Panc1 (cell line): ENCODE measurements around the gene ZNF516. TPM values are rescaled to one million over a fixed set of nuclear protein-coding genes. Genes with fewer than 3 reads are reported as not detected.
A peak's percentile ranks its signal among the peaks of the same experiment; 100 is the strongest.

Source experiments
- ATAC-seq: fragments of 200-7000 bp; cut with Tn5 transposase; 2 replicates; pipeline ENCODE4 v1.9.1; 2020; ENCODE audit warnings: mild to moderate bottlenecking, moderate library complexity
- BruUV-seq: library from RNA; stranded (reverse); fragments of 400-500 nt; replicated peaks from 2 replicates; lab custom pipeline; 2021; lab: Mats Ljungman, UMichigan
- CTCF ChIA-PET: fragments of 300-600 bp; sonication (Branson Sonifier 250); formaldehyde crosslinking; loops from one replicate; lab custom pipeline; 2022; ENCODE audit warnings: antibody characterized with exemption; lab: Charles Lee
- POLR2A ChIA-PET: fragments of 300-600 bp; sonication (Branson Sonifier 250); formaldehyde crosslinking; loops from one replicate; lab custom pipeline; 2022; ENCODE audit warnings: antibody characterized with exemption; lab: Charles Lee
- DNase-seq: peaks from one replicate; pipeline ENCODE4 v3.0.0-alpha.2; 2010; ENCODE audit warnings: low read depth, low spot score
- H3K27ac ChIP-seq: 2 replicates; pipeline ENCODE4 v1.5.1; 2011; ENCODE audit warnings: mild to moderate bottlenecking, low read length, inconsistent platforms
- H3K27me3 ChIP-seq: fragments of 200-500 bp; sonication (Bioruptor generic); 2 replicates; pipeline ENCODE4 v1.6.0; 2014; ENCODE audit warnings: low read length, inconsistent platforms; ENCODE audit not compliant: control insufficient read depth, insufficient read depth
- H3K36me3 ChIP-seq: fragments of 200-500 bp; sonication (Bioruptor generic); 2 replicates; pipeline ENCODE4 v1.5.1; 2014; ENCODE audit warnings: inconsistent platforms, mild to moderate bottlenecking, low read length, moderate library complexity; ENCODE audit not compliant: control insufficient read depth, insufficient read depth
- H3K4me1 ChIP-seq: 2 replicates; pipeline ENCODE4 v1.5.1; 2011; ENCODE audit warnings: inconsistent platforms, mild to moderate bottlenecking, low read length, moderate library complexity; ENCODE audit not compliant: control insufficient read depth, insufficient read depth
- H3K4me3 ChIP-seq, 2 experiments: 2 replicates each; pipeline ENCODE4 v1.5.1; 2011 to 2012; ENCODE audit warnings: low read depth in 2 of 2, low read length in 2 of 2, mild to moderate bottlenecking in 2 of 2, inconsistent platforms in 1 of 2, moderate library complexity in 1 of 2
- H3K9me3 ChIP-seq: fragments of 200-500 bp; sonication (Bioruptor generic); 2 replicates; pipeline ENCODE4 v1.5.1; 2014; ENCODE audit warnings: low read depth, mild to moderate bottlenecking, inconsistent platforms, low read length, moderate library complexity; ENCODE audit not compliant: control insufficient read depth, insufficient read depth
- POLR2AphosphoS5 ChIP-seq: IDR thresholded peaks from 2 replicates; pipeline ENCODE4 v1.6.1; 2012; ENCODE audit warnings: mild to moderate bottlenecking, low read depth, low read length, moderate library complexity
- SIN3A ChIP-seq: IDR thresholded peaks from 2 replicates; pipeline ENCODE4 v1.6.1; 2012; ENCODE audit warnings: low read depth, mild to moderate bottlenecking, low read length, moderate library complexity, borderline replicate concordance; ENCODE audit not compliant: insufficient read depth
- TCF7L2 ChIP-seq: IDR thresholded peaks from 2 replicates; pipeline ENCODE4 v1.6.1; 2011; ENCODE audit warnings: mild to moderate bottlenecking, low read depth, low read length, inconsistent platforms
- in situ Hi-C: cut with HindIII; loops from 2 replicates; pipeline ENCODE4 v1.10.0; 2016; ENCODE audit warnings: low sequenced_read_pairs, low pct_unique_long_range_greater_than_20kb
- intact Hi-C: fragments of 100-400 bp; cut with micrococcal nuclease; formaldehyde crosslinking; loops from one replicate; pipeline ENCODE4 v1.10.0; 2022; ENCODE audit not compliant: unreplicated experiment
- total RNA-seq: library from RNA; stranded (reverse); gene quantifications from one replicate; pipeline ENCODE4 v1.2.1, GENCODE V29; 2021; ENCODE audit not compliant: unreplicated experiment
- TF ChIP-seq, protein P1 (sequence below): fragments of 450-650 bp; IDR thresholded peaks from 2 replicates; pipeline ENCODE4 v1.5.1; 2017; ENCODE audit warnings: mild to moderate bottlenecking
- TF ChIP-seq, protein P2 (sequence below), 2 experiments: IDR thresholded peaks; 2 replicates each; pipeline ENCODE4 v1.6.1; 2011 to 2012; ENCODE audit warnings: low read depth in 2 of 2, control low read depth in 1 of 2, low read length in 1 of 2, mild to moderate bottlenecking in 1 of 2, moderate library complexity in 1 of 2; ENCODE audit not compliant: insufficient read depth in 1 of 2

Gene ZNF516
- total RNA-seq, 1 experiment from 2014 or later: 28.6 TPM

DNA sequence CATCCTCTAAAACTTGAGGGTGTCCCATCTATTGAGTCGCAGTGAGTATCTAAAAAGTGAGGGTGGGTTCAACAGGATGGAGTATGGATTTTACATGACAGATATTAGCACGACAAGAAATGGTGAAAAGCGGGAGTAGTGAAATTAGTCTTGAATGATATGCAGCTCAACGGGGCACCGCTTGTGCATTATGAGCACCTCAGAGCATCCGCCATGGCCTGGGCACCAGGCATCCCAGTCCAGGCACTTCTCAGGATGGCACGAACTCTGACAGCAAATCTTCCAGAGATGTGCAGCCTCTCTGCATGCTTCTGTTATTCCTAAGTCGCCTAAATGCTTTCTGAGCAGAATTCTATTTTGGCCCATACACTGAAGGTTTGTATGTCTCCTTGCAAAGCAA is 57.1 kb downstream of the ZNF516 start:
- no peaks in the 10 kb centered on the region for H3K27me3 ChIP-seq
- intact Hi-C loops (no loop called here), in situ Hi-C loops (no loop called here)
- H3K4me1 ChIP-seq: no peaks in the 10 kb centered on the region
- no peaks in the 10 kb centered on the region for H3K9me3 ChIP-seq
- POLR2A ChIA-PET: no interaction called here
- DNase-seq: no peak
- TF ChIP-seq, protein P1, sequence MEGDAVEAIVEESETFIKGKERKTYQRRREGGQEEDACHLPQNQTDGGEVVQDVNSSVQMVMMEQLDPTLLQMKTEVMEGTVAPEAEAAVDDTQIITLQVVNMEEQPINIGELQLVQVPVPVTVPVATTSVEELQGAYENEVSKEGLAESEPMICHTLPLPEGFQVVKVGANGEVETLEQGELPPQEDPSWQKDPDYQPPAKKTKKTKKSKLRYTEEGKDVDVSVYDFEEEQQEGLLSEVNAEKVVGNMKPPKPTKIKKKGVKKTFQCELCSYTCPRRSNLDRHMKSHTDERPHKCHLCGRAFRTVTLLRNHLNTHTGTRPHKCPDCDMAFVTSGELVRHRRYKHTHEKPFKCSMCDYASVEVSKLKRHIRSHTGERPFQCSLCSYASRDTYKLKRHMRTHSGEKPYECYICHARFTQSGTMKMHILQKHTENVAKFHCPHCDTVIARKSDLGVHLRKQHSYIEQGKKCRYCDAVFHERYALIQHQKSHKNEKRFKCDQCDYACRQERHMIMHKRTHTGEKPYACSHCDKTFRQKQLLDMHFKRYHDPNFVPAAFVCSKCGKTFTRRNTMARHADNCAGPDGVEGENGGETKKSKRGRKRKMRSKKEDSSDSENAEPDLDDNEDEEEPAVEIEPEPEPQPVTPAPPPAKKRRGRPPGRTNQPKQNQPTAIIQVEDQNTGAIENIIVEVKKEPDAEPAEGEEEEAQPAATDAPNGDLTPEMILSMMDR: no peak
- no peak for TF ChIP-seq TCF7L2
- TF ChIP-seq SIN3A: no peak
- TF ChIP-seq, protein P2, sequence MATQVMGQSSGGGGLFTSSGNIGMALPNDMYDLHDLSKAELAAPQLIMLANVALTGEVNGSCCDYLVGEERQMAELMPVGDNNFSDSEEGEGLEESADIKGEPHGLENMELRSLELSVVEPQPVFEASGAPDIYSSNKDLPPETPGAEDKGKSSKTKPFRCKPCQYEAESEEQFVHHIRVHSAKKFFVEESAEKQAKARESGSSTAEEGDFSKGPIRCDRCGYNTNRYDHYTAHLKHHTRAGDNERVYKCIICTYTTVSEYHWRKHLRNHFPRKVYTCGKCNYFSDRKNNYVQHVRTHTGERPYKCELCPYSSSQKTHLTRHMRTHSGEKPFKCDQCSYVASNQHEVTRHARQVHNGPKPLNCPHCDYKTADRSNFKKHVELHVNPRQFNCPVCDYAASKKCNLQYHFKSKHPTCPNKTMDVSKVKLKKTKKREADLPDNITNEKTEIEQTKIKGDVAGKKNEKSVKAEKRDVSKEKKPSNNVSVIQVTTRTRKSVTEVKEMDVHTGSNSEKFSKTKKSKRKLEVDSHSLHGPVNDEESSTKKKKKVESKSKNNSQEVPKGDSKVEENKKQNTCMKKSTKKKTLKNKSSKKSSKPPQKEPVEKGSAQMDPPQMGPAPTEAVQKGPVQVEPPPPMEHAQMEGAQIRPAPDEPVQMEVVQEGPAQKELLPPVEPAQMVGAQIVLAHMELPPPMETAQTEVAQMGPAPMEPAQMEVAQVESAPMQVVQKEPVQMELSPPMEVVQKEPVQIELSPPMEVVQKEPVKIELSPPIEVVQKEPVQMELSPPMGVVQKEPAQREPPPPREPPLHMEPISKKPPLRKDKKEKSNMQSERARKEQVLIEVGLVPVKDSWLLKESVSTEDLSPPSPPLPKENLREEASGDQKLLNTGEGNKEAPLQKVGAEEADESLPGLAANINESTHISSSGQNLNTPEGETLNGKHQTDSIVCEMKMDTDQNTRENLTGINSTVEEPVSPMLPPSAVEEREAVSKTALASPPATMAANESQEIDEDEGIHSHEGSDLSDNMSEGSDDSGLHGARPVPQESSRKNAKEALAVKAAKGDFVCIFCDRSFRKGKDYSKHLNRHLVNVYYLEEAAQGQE (IDR thresholded peaks at IDR 0.05; ENCODE audit: insufficient read depth in 1 of 2, low read depth in 2 of 2, low read length in 1 of 2): no peak
- no peak for TF ChIP-seq POLR2AphosphoS5
- H3K36me3 ChIP-seq: no peaks in the 10 kb centered on the region
- CTCF ChIA-PET: no interaction called here
- no peak overlapping the region for H3K4me3 ChIP-seq
- no peak for ATAC-seq
- BruUV-seq: TSS peak; percentile 23
- H3K27ac ChIP-seq: no peak overlapping the region

DNA sequence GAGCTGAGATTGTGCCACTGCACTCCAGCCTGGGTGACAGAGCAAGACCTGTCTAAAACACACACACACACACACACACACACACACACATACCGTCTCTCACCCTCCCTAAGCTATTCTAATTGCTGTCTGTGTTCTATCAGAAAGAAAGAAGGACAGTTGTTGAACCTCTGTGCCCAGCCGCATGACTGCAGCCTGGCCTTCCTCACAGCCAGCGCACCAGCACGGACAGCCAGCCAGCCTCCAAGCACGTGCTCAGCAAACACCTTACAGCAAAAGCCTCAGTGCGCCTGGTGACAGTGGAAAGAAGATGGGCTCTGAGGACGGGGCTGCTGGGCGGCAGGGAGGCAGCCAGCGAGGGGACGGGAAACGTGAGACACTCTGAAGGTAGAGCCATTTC is 58.0 kb downstream of the ZNF516 start:
- H3K4me1 ChIP-seq: no peaks in the 10 kb centered on the region

More for the DNA sequence above, 58.0 kb downstream of the ZNF516 start:
- intact Hi-C loops: no loop called here
- Histone ChIP-seq H3K27ac (no peak overlapping the region), H3K9me3 (no peaks in the 10 kb centered on the region), H3K4me3 (no peak overlapping the region), H3K27me3 (no peaks in the 10 kb centered on the region), H3K36me3 (no peaks in the 10 kb centered on the region)
- ATAC-seq: no peak
- CTCF ChIA-PET: no interaction called here
- TF ChIP-seq, protein P1: no peak
- TF ChIP-seq SIN3A (no peak), TCF7L2 (no peak)
- TF ChIP-seq, protein P2 (IDR thresholded peaks at IDR 0.05; ENCODE audit: insufficient read depth in 1 of 2, low read depth in 2 of 2, low read length in 1 of 2): no peak
- no TSS peak for BruUV-seq
- POLR2A ChIA-PET: no interaction called here
- in situ Hi-C loops: no loop called here
- DNase-seq: no peak
